ENCODE measurements around the gene SLCO3A1.
"Not testable (repeated sequence)": the region's sequence is repeated elsewhere in the genome, so short reads cannot be mapped to it uniquely, and the experiment has no call there.

Gene SLCO3A1

GRCh38 chr15:91961357-91961756, 107.8 kb downstream of the SLCO3A1 start:
- H3K4me3 ChIP-seq (ENCODE audit: low read depth, low read length): no peak overlapping the region

- H3K4me3 ChIP-seq (ENCODE audit: low read depth, low read length): not testable (repeated sequence)
Observed at GRCh38 chr15:91963747-91964146, 110.2 kb downstream of the SLCO3A1 start.

GRCh38 chr15:91965501-91966193, 112.1 kb downstream of the SLCO3A1 start:
- no peak overlapping the region for H3K4me3 ChIP-seq (ENCODE audit: low read depth, low read length)

GRCh38 chr15:91966194-91966552, 112.7 kb downstream of the SLCO3A1 start:
- no peak overlapping the region for H3K4me3 ChIP-seq (ENCODE audit: low read depth, low read length)

GRCh38 chr15:91967935-91968606, 114.6 kb downstream of the SLCO3A1 start:
- no peak overlapping the region for H3K4me3 ChIP-seq (ENCODE audit: low read depth, low read length)

GRCh38 chr15:91968610-91969009, 115.1 kb downstream of the SLCO3A1 start:
- no peak overlapping the region for H3K4me3 ChIP-seq (ENCODE audit: low read depth, low read length)

- no peak overlapping the region for H3K4me3 ChIP-seq (ENCODE audit: low read depth, low read length)
Observed at GRCh38 chr15:91970142-91970541, 116.6 kb downstream of the SLCO3A1 start.

GRCh38 chr15:91973481-91973880, 120.0 kb downstream of the SLCO3A1 start:
- no peak overlapping the region for H3K4me3 ChIP-seq (ENCODE audit: low read depth, low read length)

GRCh38 chr15:91974321-91974720, 120.8 kb downstream of the SLCO3A1 start:
- H3K4me3 ChIP-seq (ENCODE audit: low read depth, low read length): no peak overlapping the region

- H3K4me3 ChIP-seq (ENCODE audit: low read depth, low read length): no peak overlapping the region
Observed at GRCh38 chr15:91975241-91975978, 121.9 kb downstream of the SLCO3A1 start.

- H3K4me3 ChIP-seq (ENCODE audit: low read depth, low read length): no peak overlapping the region
Observed at GRCh38 chr15:91976966-91977365, 123.5 kb downstream of the SLCO3A1 start.

GRCh38 chr15:91980502-91981267, 127.2 kb downstream of the SLCO3A1 start:
- H3K4me3 ChIP-seq (ENCODE audit: low read depth, low read length): no peak overlapping the region

GRCh38 chr15:91981821-91982800, 128.6 kb downstream of the SLCO3A1 start:
- H3K4me3 ChIP-seq (ENCODE audit: low read depth, low read length): no peak overlapping the region

- no peak overlapping the region for H3K4me3 ChIP-seq (ENCODE audit: low read depth, low read length)
Observed at GRCh38 chr15:91983729-91984340, 130.3 kb downstream of the SLCO3A1 start.

- no peak overlapping the region for H3K4me3 ChIP-seq (ENCODE audit: low read depth, low read length)
Observed at GRCh38 chr15:91985297-91985696, 131.8 kb downstream of the SLCO3A1 start.

GRCh38 chr15:91988071-91988470, 134.6 kb downstream of the SLCO3A1 start:
- H3K4me3 ChIP-seq (ENCODE audit: low read depth, low read length): no peak overlapping the region

GRCh38 chr15:91988655-91989054, 135.1 kb downstream of the SLCO3A1 start:
- no peak overlapping the region for H3K4me3 ChIP-seq (ENCODE audit: low read depth, low read length)

- H3K4me3 ChIP-seq (ENCODE audit: low read depth, low read length): no peak overlapping the region
Observed at GRCh38 chr15:91989821-91990220, 136.3 kb downstream of the SLCO3A1 start.

- H3K4me3 ChIP-seq (ENCODE audit: low read depth, low read length): no peak overlapping the region
Observed at GRCh38 chr15:91992945-91993344, 139.4 kb downstream of the SLCO3A1 start.

GRCh38 chr15:91995146-91995545, 141.6 kb downstream of the SLCO3A1 start:
- H3K4me3 ChIP-seq (ENCODE audit: low read depth, low read length): no peak overlapping the region
